Measurements from ENCODE around the gene HBG2.
"Not testable (repeated sequence)": the region's sequence is repeated elsewhere in the genome, so short reads cannot be mapped to it uniquely, and the experiment has no call there.

The HBG2 gene

GRCh38 chr11:5281596-5281995 lies 27.0 kb upstream of the HBG2 start:
- no peak for DNase-seq (ENCODE audit: low spot score)

GRCh38 chr11:5280582-5281102 lies 26.1 kb upstream of the HBG2 start:
- no peak for DNase-seq (ENCODE audit: low spot score)

GRCh38 chr11:5279471-5280090 lies 25.0 kb upstream of the HBG2 start:
- no peak for DNase-seq (ENCODE audit: low spot score)

- no peak for DNase-seq (ENCODE audit: low spot score)
Measured at GRCh38 chr11:5277807-5278382, 23.3 kb upstream of the HBG2 start.

GRCh38 chr11:5276697-5277096 lies 22.1 kb upstream of the HBG2 start:
- DNase-seq (ENCODE audit: low spot score) = no peak

GRCh38 chr11:5275369-5276110 lies 21.0 kb upstream of the HBG2 start:
- no peak for DNase-seq (ENCODE audit: low spot score)

GRCh38 chr11:5274395-5274794 lies 19.8 kb upstream of the HBG2 start:
- DNase-seq (ENCODE audit: low spot score) = no peak

GRCh38 chr11:5272395-5273017 lies 17.9 kb upstream of the HBG2 start:
- no peak for DNase-seq (ENCODE audit: low spot score)

- no peak for DNase-seq (ENCODE audit: low spot score)
Measured at GRCh38 chr11:5269715-5270147, 15.2 kb upstream of the HBG2 start, which contains the start of gene HBE1. HBE1 (minus strand) TSS chr11:5269945; CDS start chr11:5269890, 55 bp downstream.

- no peak for DNase-seq (ENCODE audit: low spot score)
Measured at GRCh38 chr11:5267033-5267563, 12.5 kb upstream of the HBG2 start.

GRCh38 chr11:5266609-5267008 lies 12.0 kb upstream of the HBG2 start:
- DNase-seq (ENCODE audit: low spot score) = no peak

- DNase-seq (ENCODE audit: low spot score) = no peak
Measured at GRCh38 chr11:5265832-5266231, 11.3 kb upstream of the HBG2 start.

- DNase-seq (ENCODE audit: low spot score) = no peak
Measured at GRCh38 chr11:5258543-5259262, 4.1 kb upstream of the HBG2 start.

GRCh38 chr11:5257296-5257695 lies 2.7 kb upstream of the HBG2 start:
- DNase-seq (ENCODE audit: low spot score) = no peak

GRCh38 chr11:5254023-5254422 lies 558 bp downstream of the HBG2 start:
- DNase-seq (ENCODE audit: low spot score) = not testable (repeated sequence)

GRCh38 chr11:5253440-5253839 lies 1.1 kb downstream of the HBG2 start:
- DNase-seq (ENCODE audit: low spot score) = not testable (repeated sequence)

- no peak for DNase-seq (ENCODE audit: low spot score)
Measured at GRCh38 chr11:5252919-5253265, 1.7 kb downstream of the HBG2 start.

- no peak for DNase-seq (ENCODE audit: low spot score)
Measured at GRCh38 chr11:5252192-5252918, 2.2 kb downstream of the HBG2 start.

- DNase-seq (ENCODE audit: low spot score) = no peak
Measured at GRCh38 chr11:5251746-5252145, 2.8 kb downstream of the HBG2 start.

- DNase-seq (ENCODE audit: low spot score) = no peak
Measured at GRCh38 chr11:5250543-5251204, 3.9 kb downstream of the HBG2 start.

All from left forelimb (tissue), 1 donor.